Effector memory CD4-positive, alpha-beta T cell (primary cell): ENCODE data around the gene DNAJC8.
A peak's percentile ranks its signal among the peaks of the same experiment; 100 is the strongest.

Source experiments
- DNase-seq, 3 donors: peaks; one replicate each; pipeline ENCODE4 v3.0.0-alpha.2; 2020
- H3K27ac ChIP-seq: 2 replicates; pipeline ENCODE4 v1.7.0; 2013; ENCODE audit warnings: mild to moderate bottlenecking, low read length, moderate library complexity; ENCODE audit not compliant: insufficient read depth, poor library complexity, severe bottlenecking
- H3K27me3 ChIP-seq: replicated peaks from 2 replicates; pipeline ENCODE4 v1.7.0; 2013; ENCODE audit warnings: mild to moderate bottlenecking, low read length; ENCODE audit not compliant: insufficient read depth, control insufficient read depth, poor library complexity, severe bottlenecking
- H3K36me3 ChIP-seq: 2 replicates; pipeline ENCODE4 v1.7.0; 2013; ENCODE audit warnings: mild to moderate bottlenecking, low read length, moderate library complexity; ENCODE audit not compliant: control insufficient read depth, insufficient read depth
- H3K4me1 ChIP-seq: 2 replicates; pipeline ENCODE4 v1.7.0; 2013; ENCODE audit warnings: low read length, mild to moderate bottlenecking; ENCODE audit not compliant: control insufficient read depth, insufficient read depth, poor library complexity, severe bottlenecking
- H3K4me3 ChIP-seq: 2 replicates; pipeline ENCODE4 v1.7.0; 2013; ENCODE audit warnings: low read length, low read depth, mild to moderate bottlenecking; ENCODE audit not compliant: insufficient read depth, poor library complexity, severe bottlenecking
- H3K9me3 ChIP-seq: 2 replicates; pipeline ENCODE4 v1.7.0; 2013; ENCODE audit warnings: mild to moderate bottlenecking, low read length, moderate library complexity; ENCODE audit not compliant: control insufficient read depth

DNAJC8 gene

DNA sequence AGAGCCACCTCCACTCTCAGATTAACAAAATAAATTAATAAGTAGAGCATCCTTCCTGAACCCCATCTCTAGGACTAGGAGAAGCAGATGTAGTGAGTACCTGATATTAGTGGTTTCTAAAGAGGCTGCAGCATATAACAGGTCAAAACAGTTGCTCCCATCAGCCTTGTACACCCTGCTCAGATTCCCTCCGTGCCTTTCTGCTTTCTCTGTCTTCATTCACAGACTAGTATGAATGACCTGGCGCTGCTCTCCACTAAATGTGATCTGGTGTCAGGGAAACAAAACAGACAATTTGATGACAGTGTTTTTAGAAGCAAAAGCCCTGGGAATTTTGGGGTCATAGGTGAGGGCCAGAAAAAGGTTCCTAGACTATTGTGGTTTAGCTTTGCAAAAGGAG lies 34.8 kb upstream of the DNAJC8 start:
- H3K4me1 ChIP-seq: no peaks in the 10 kb centered on the region
- no peak overlapping the region for H3K4me3 ChIP-seq
- H3K9me3 ChIP-seq: no peaks in the 10 kb centered on the region
- H3K27me3 ChIP-seq: no peaks in the 10 kb centered on the region
- peaks cover 2% of the 10 kb centered on the region for H3K36me3 ChIP-seq
- DNase-seq: no peak
- H3K27ac ChIP-seq: no peak overlapping the region

DNA sequence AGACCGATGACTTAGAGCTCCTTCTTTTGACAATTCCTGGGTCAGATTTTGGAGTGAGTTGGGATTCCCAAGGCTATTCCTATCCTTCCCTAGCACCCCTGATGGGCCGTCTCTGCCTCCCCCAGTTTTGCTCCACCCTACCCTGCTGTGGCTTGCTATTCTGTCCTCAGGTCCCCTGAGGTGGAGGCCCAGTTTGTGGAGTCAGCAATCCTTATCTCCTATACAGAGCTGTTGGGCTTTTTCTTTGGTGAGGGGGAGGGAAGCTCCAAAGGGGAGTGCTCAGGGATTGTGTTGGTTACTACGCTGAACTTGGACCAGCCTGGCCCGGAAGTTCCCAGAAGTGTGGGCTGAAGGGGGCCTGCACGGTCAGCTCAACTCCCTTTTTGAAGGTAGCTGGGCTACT lies 34.1 kb upstream of the DNAJC8 start:
- no peak for DNase-seq
- H3K4me1 ChIP-seq: no peaks in the 10 kb centered on the region
- H3K4me3 ChIP-seq: no peak overlapping the region
- no peaks in the 10 kb centered on the region for H3K36me3 ChIP-seq
- H3K9me3 ChIP-seq: no peaks in the 10 kb centered on the region
- no peaks in the 10 kb centered on the region for H3K27me3 ChIP-seq
- H3K27ac ChIP-seq: no peak overlapping the region

DNA sequence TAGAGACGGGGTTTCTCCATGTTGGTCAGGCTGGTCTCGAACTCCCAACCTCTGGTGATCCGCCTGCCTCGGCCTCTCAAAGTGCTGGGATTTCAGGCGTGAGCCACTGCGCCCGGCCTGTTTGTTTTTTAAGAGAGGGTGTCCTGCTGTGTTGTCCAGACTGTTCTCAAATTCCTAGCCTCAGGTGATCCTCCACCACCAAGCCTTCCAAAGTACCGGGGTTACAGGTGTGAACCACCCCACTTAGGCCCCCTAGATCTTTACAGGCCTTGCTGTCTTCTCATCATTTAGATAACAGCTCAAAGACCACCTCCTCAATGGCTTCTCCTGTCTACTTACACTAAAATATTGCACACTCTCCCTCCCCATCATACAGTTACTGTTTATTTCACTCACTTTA lies 32.7 kb upstream of the DNAJC8 start:
- no peak overlapping the region for H3K4me3 ChIP-seq
- no peaks in the 10 kb centered on the region for H3K27me3 ChIP-seq
- H3K9me3 ChIP-seq: no peaks in the 10 kb centered on the region
- no peak overlapping the region for H3K27ac ChIP-seq
- no peaks in the 10 kb centered on the region for H3K36me3 ChIP-seq
- H3K4me1 ChIP-seq: peaks cover 6% of the 10 kb centered on the region
- no peak for DNase-seq

DNA sequence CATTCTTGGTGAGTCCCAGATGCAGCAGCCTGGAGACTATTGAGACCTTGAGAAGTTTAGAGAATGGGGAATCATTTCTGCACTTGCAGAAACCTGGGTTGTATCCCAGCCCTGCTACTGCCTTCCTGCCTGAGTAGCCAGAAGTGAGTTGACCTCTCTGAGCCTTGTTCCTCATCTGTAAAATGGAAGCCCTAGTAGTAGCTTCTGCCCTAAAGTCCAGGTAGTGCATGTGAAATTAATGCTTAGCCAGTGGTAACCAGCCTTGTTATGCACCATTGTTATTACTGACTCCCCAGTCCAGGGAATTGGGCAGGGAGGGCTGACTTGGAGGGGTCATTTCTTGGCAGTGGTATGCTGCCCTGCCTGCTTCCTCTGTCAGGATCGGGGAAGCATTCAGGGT lies 32.1 kb upstream of the DNAJC8 start:
- H3K4me3 ChIP-seq: no peak overlapping the region
- H3K27me3 ChIP-seq: no peaks in the 10 kb centered on the region
- peaks cover 11% of the 10 kb centered on the region for H3K4me1 ChIP-seq
- H3K9me3 ChIP-seq: no peaks in the 10 kb centered on the region
- no peaks in the 10 kb centered on the region for H3K36me3 ChIP-seq
- H3K27ac ChIP-seq: no peak overlapping the region
- no peak for DNase-seq

DNA sequence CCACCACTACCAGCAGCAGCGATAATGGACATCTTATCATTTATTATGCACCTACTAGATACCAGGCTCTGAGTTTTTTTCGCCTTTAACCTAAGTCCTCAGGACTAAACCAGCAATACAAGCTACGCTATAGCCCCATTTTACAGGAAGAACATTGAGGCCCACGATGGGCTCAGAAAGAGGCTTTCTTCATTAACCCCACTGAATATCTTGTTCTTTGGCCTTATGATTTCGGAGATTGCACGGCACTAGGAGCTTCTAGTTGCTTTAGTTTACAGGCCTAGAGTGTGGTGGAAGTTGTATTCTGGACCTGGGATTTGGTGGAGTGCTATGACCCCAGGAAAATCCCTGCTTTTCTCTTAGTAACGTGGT lies 28.0 kb upstream of the DNAJC8 start:
- Histone ChIP-seq H3K27me3 (no peaks in the 10 kb centered on the region), H3K4me3 (peak overlapping the region; percentile 99), H3K27ac (no peak overlapping the region), H3K4me1 (peaks cover 32% of the 10 kb centered on the region), H3K36me3 (no peaks in the 10 kb centered on the region), H3K9me3 (no peaks in the 10 kb centered on the region)
- no peak for DNase-seq

DNA sequence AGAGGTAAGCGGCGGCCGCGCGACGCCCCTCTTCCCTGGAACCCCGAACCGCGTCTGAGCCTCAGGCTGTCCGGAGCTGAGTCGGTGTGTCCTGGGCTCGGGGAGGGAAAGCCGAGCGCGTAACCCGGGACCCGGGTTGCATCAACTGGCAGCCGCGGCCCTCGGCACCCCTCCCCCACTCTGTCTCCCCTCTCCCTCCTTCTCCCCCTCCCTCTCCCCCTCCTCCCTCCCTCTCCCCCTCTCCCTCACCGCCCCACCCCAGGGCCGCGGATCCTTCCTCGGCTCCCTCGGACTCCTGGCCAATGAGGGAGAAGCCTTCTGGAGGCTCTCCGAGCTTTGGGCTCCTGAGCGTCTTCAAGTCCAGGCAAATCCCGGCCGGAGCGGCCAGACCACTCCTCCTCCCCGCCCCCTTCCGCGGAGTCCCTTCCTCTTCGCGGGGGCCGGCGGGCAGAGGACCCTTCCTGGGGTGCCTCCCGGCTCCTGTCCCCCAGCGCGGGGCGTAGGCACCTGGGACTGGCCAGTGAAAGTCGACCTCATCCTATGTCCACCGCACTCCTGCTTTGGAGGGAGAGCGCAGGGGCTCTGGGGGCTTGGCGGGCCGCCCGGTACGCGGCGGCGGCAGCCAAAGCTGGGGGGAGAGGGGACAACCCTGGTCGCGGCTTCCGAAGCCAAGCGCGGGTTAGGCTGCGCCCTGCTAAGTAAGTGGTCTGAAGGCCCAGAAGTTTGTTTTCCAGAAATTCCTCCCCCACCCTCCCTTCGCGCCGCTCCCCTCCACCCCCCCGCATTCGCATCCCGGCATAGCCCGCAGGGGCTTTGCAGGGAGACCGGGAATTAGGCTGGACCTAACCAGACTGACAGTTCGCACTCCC lies 27.3 kb upstream of the DNAJC8 start:
- no peaks in the 10 kb centered on the region for H3K27me3 ChIP-seq
- no peak for DNase-seq
- H3K4me1 ChIP-seq: peaks cover 35% of the 10 kb centered on the region
- H3K36me3 ChIP-seq: no peaks in the 10 kb centered on the region
- H3K9me3 ChIP-seq: no peaks in the 10 kb centered on the region
- peak overlapping the region; percentile 99 for H3K4me3 ChIP-seq
- H3K27ac ChIP-seq: peak overlapping the region; percentile 76

DNA sequence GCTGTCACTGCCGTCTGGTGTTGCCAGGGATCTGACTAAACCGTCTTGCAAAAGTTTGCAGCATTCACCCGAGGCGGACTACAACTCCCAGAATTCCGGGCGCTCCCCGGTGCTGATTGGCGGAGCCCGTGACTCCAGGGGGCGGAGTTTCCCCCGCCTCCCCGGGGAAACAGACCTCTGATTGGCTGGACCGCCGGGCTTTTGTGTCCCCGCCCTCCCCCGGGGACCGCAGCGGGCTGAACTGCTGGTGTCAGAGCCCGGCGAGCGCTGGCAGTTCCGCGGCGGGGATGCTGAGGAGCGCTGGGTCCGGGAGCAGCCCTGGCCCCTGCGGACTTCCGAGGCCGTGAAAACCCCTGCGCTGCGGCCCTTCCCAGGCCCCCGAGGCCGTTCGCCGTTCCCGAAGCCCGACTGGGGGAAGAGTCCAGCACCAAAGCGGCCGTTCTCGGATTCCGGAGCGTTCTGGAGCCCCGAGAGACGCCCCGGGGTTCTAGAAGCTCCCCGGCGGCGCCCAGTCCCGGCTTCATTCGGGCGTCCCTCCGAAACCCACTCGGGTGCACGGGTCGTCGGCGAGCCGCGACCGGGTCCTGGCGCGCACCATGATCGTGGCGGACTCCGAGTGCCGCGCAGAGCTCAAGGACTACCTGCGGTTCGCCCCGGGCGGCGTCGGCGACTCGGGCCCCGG lies 26.6 kb upstream of the DNAJC8 start, which contains the start of gene SESN2:
TSS of gene SESN2 (plus strand) at position 267 of the 682 bp plus-strand sequence. CDS start at position 597, 330 bp downstream.
- peak within 1 kb of the TSS; percentile 99 for H3K4me3 ChIP-seq
- H3K27ac ChIP-seq: peak within 1 kb of the TSS; percentile 76
- peaks cover 35% of the 10 kb centered on the region for H3K4me1 ChIP-seq
- no peaks in the 10 kb centered on the region for H3K9me3 ChIP-seq
- no peaks in the 10 kb centered on the region for H3K36me3 ChIP-seq
- no peaks in the 10 kb centered on the region for H3K27me3 ChIP-seq
- peak; percentile 97 to 98 (median 98) for DNase-seq

DNA sequence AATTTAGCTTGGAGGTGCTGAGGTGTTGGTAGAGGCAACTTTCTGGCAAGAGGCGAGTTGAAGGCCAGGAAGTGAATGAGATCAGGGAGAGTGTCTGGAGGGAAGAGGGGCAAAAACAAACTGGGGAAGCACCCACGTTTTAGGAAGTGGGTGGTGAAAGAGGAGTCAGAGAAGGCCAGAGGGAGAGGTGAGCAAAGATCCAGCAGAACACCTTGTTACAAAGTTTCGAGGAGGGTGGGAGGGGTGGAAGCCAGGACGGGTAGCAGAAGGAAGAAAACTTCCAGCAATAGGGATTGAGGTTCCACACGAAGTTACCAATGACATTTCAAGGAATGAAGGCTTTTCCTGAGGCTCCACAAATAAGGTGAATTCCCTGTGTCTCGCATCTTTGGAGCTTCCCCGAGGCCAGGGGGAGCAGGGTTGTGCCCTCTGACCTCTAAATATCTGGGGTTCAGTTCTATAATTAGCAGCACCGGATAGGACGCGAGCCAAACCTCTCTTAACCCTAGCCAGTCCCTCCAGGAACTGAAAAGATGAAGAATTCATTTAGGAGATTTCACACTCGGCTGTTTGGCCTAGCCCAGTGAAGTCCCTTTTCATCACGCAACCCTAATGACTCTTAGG lies 25.9 kb upstream of the DNAJC8 start:
- peaks cover 35% of the 10 kb centered on the region for H3K4me1 ChIP-seq
- peak overlapping the region; percentile 99 for H3K4me3 ChIP-seq

DNA sequence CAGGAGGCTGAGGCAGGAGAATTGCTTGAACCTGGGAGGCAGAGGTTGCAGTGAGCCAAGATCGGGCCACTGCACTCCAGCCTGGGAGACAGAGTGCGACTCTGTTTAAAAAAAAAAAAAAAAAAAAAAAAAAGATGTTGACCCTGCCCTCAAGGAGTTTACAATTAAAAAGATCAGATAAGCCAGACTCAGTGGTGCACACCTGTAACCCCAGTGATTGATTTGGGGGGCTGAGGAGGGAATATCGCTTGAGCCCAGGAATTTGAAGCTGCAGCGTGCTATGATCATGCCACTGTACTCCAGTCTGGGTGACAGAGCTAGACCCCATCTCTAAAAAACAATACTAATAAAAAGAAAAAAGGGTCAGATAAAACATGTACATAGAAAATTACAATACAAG lies 24.9 kb upstream of the DNAJC8 start:
- H3K36me3 ChIP-seq: no peaks in the 10 kb centered on the region
- no peaks in the 10 kb centered on the region for H3K9me3 ChIP-seq
- no peak overlapping the region for H3K27ac ChIP-seq
- DNase-seq: no peak
- H3K27me3 ChIP-seq: no peaks in the 10 kb centered on the region
- H3K4me3 ChIP-seq: no peak overlapping the region
- peaks cover 35% of the 10 kb centered on the region for H3K4me1 ChIP-seq

More for the DNA sequence above, 25.9 kb upstream of the DNAJC8 start:
- Histone ChIP-seq H3K27ac (no peak overlapping the region), H3K9me3 (no peaks in the 10 kb centered on the region), H3K36me3 (no peaks in the 10 kb centered on the region), H3K27me3 (no peaks in the 10 kb centered on the region)
- no peak for DNase-seq
